Cardiac atrium fibroblast (primary cell): Measurements from ENCODE around the gene CCDC171. TPM values are rescaled to one million over a fixed set of nuclear protein-coding genes. Genes with fewer than 3 reads are reported as not detected.

Experiments used
- total RNA-seq: library from RNA; depleted of rRNA; stranded (reverse); fragments of >200 nt; gene quantifications from 2 replicates; pipeline ENCODE4 v1.2.3, GENCODE V29; 2015

CCDC171 gene
- 1.3 and 1.5 TPM in 2 replicates for total RNA-seq

GRCh38 chr9:15552636-15553527 lies at the start of gene CCDC171:
CCDC171 (plus strand) TSS chr9:15553043; CDS start chr9:15564089, 11,046 bp downstream.

GRCh38 chr9:15510789-15511575 lies 41.9 kb upstream of the CCDC171 start, which contains the start of gene PSIP1:
PSIP1 (minus strand) TSS chr9:15510970; CDS start chr9:15510188, 782 bp downstream.

Other genes with a start within 250 kb of the CCDC171 start
- gene TTC39B, start 245.8 kb upstream of the CCDC171 start, total RNA-seq: 8.6 and 9.2 TPM in 2 replicates
- gene SNAPC3, start 130.2 kb upstream of the CCDC171 start, total RNA-seq: 26.0 and 33.2 TPM in 2 replicates
- gene PSIP1, start 42.1 kb upstream of the CCDC171 start, total RNA-seq: 11.8 and 14.6 TPM in 2 replicates